ENCODE data around the gene SMIM5. TPM values are rescaled to one million over a fixed set of nuclear protein-coding genes. Genes with fewer than 3 reads are reported as not detected.

Gene SMIM5
- total RNA-seq, 1 experiment from 2014 or later, result 0.24 TPM

GRCh38 chr17:75627094-75627493 lies 6.1 kb upstream of the SMIM5 start:
- Histone ChIP-seq H3K23me2 (ENCODE audit: insufficient read length, low read depth, low read length, poor library complexity, severe bottlenecking) (no peaks in the 10 kb centered on the region), H4K91ac (ENCODE audit: insufficient read length, low read depth, low read length) (no peak overlapping the region), H3K14ac (ENCODE audit: insufficient read depth, low read length) (no peak overlapping the region), H2BK5ac (ENCODE audit: insufficient read length, low read length) (no peak overlapping the region), H3K9ac (ENCODE audit: extremely low read depth, insufficient read length, low read length) (no peak overlapping the region), H4K8ac (replicated peaks; ENCODE audit: insufficient read length, low read depth, low read length) (no peak overlapping the region), H3T11ph (ENCODE audit: low read length) (no peak overlapping the region), H3K9me3 (ENCODE audit: control insufficient read depth, low read depth, low read length) (no peaks in the 10 kb centered on the region), H3K79me1 (ENCODE audit: insufficient read depth, low read depth, low read length, poor library complexity, severe bottlenecking) (no peaks in the 10 kb centered on the region), H2BK12ac (ENCODE audit: insufficient read length, low read depth, low read length) (no peak overlapping the region), H4K20me1 (ENCODE audit: control insufficient read depth, insufficient read depth, insufficient read length) (no peaks in the 10 kb centered on the region), H3K56ac (ENCODE audit: insufficient read length, low read depth, low read length) (no peak overlapping the region), H3K4me1 (ENCODE audit: insufficient read depth, low read length) (no peaks in the 10 kb centered on the region), H3K18ac (ENCODE audit: insufficient read length, low read depth, low read length) (no peak overlapping the region), H2BK120ac (ENCODE audit: low read depth, low read length, poor library complexity, severe bottlenecking) (no peak overlapping the region), H3K27ac (ENCODE audit: insufficient read length, low read depth, low read length) (no peak overlapping the region), H2BK15ac (ENCODE audit: low read depth, low read length) (no peak overlapping the region), H4K5ac (ENCODE audit: insufficient read length, low read depth, low read length) (no peak overlapping the region), H3K23ac (ENCODE audit: insufficient read length, low read depth, low read length) (no peak overlapping the region), H3K79me2 (ENCODE audit: insufficient read depth, low read length) (no peaks in the 10 kb centered on the region), H2AFZ (ENCODE audit: low read length) (no peak overlapping the region), H2BK20ac (ENCODE audit: low read depth, low read length, poor library complexity, severe bottlenecking) (no peak overlapping the region), H3K4ac (ENCODE audit: low read depth, low read length) (no peak overlapping the region), H2AK5ac (ENCODE audit: insufficient read length, low read length) (no peak overlapping the region), H3K27me3 (ENCODE audit: insufficient read depth, low read length) (no peaks in the 10 kb centered on the region; the same call in 1 of the 2 replicates), H3K4me2 (ENCODE audit: insufficient read depth, insufficient read length, low read length) (no peak overlapping the region)
- no peak for TF ChIP-seq CTCF (conservative IDR thresholded peaks at IDR 0.05)
- no peak overlapping the region for H3K4me3 Mint-ChIP-seq
- H3K36me3 Mint-ChIP-seq (ENCODE audit: insufficient read depth in 1 of 3, low read depth in 3 of 3), result peaks cover 0 to 15% (median 2%) of the 10 kb centered on the region in 3 experiments; a peak in 4 of 7 replicates
- H3K27me3 Mint-ChIP-seq (ENCODE audit: low read depth), result peaks cover 5% of the 10 kb centered on the region
- H3K27ac Mint-ChIP-seq, result peak overlapping the region in 1 of 3 experiments; percentile 86; a peak in 1 of 7 replicates
- WGBS (ENCODE audit: extremely low coverage, insufficient read length, low lambda C conversion rate), result no CpG with 5 or more reads among the region's 10 CpGs
- no peaks in the 10 kb centered on the region for H3K9me3 Mint-ChIP-seq
- DNase-seq, result no peak
- no peaks in the 10 kb centered on the region for H3K4me1 Mint-ChIP-seq

Data from H9 (cell line).